H1 (cell line): ENCODE results near the gene ACVR2B. TPM values are rescaled to one million over a fixed set of nuclear protein-coding genes. Genes with fewer than 3 reads are reported as not detected.

Experiments
- CTCF ChIA-PET: fragments of 300-600 bp; sonication (Branson Sonifier 250); formaldehyde crosslinking; loops from one replicate; lab custom pipeline; 2021; ENCODE audit not compliant: partially characterized antibody; lab: Charles Lee
- POLR2A ChIA-PET: fragments of 300-600 bp; sonication (Branson Sonifier 250); formaldehyde crosslinking; loops from one replicate; lab custom pipeline; 2021; ENCODE audit warnings: inconsistent platforms; ENCODE audit not compliant: partially characterized antibody; lab: Charles Lee
- DNase-seq, 2 experiments: peaks; one replicate each; pipeline versions ENCODE4 v3.0.0 to v3.0.0-alpha.2; 2010 to 2022; ENCODE audit warnings: low spot score in 2 of 2, low read depth in 1 of 2, mixed read lengths in 1 of 2
- FAIRE-seq: peaks from 2 replicates; lab custom pipeline; 2011; peaks lifted over from hg19 to GRCh38; lab: Jason Lieb, UNC
- H2AFZ ChIP-seq: 2 replicates; pipeline ENCODE4 v1.8.1; 2012; ENCODE audit warnings: low read length, inconsistent platforms
- H2AK5ac ChIP-seq: 2 replicates; pipeline ENCODE4 v1.6.1; 2013; ENCODE audit warnings: low read depth, low read length
- H2BK120ac ChIP-seq: replicated peaks from 2 replicates; pipeline ENCODE3; 2013; ENCODE audit warnings: low read depth, low read length, inconsistent platforms
- H2BK12ac ChIP-seq: 2 replicates; pipeline ENCODE4 v1.6.1; 2013; ENCODE audit warnings: low read depth, low read length
- H2BK15ac ChIP-seq: 2 replicates; pipeline ENCODE4 v1.6.1; 2013; ENCODE audit warnings: low read length
- H2BK20ac ChIP-seq: 2 replicates; pipeline ENCODE4 v1.6.1; 2013; ENCODE audit warnings: low read length
- H2BK5ac ChIP-seq: 2 replicates; pipeline ENCODE4 v1.6.1; 2013; ENCODE audit warnings: low read depth, low read length
- H3K14ac ChIP-seq: 2 replicates; pipeline ENCODE4 v1.6.1; 2013; ENCODE audit warnings: inconsistent platforms; ENCODE audit not compliant: insufficient read length
- H3K18ac ChIP-seq: 2 replicates; pipeline ENCODE4 v1.6.1; 2013; ENCODE audit warnings: low read length; ENCODE audit errors: extremely low read depth
- H3K23ac ChIP-seq: 2 replicates; pipeline ENCODE4 v1.6.1; 2013; ENCODE audit warnings: inconsistent platforms; ENCODE audit not compliant: insufficient read length
- H3K23me2 ChIP-seq: 2 replicates; pipeline ENCODE4 v1.6.1; 2013; ENCODE audit warnings: low read depth, low read length
- H3K27ac ChIP-seq: 2 replicates; pipeline ENCODE4 v1.6.1; 2011; ENCODE audit warnings: low read depth, low read length, inconsistent platforms
- H3K27me3 ChIP-seq, 4 experiments: replicated peaks in 1 of 4; 1 replicate in 1 of 4; 2 replicates in 3 of 4; pipeline versions ENCODE4 v1.6.1 to v1.8.1; 2011 to 2013; ENCODE audit warnings: low read length in 3 of 4, mild to moderate bottlenecking in 3 of 4, inconsistent platforms in 2 of 4, mixed read lengths in 2 of 4, moderate library complexity in 1 of 4; ENCODE audit not compliant: control insufficient read depth in 3 of 4, insufficient read depth in 3 of 4; ENCODE audit errors: extremely low read depth in 1 of 4
- H3K36me3 ChIP-seq, 4 experiments: 2 replicates each; pipeline versions ENCODE4 v1.6.1 to v1.8.1; 2011 to 2013; ENCODE audit warnings: mild to moderate bottlenecking in 4 of 4, low read length in 3 of 4, moderate library complexity in 2 of 4, control low read depth in 1 of 4, inconsistent platforms in 1 of 4; ENCODE audit not compliant: insufficient read depth in 4 of 4, control insufficient read depth in 2 of 4
- H3K4ac ChIP-seq: replicated peaks from 2 replicates; pipeline ENCODE3; 2013; ENCODE audit warnings: low read length, low read depth, mixed read lengths, inconsistent platforms; ENCODE audit not compliant: insufficient read length
- H3K4me1 ChIP-seq, 4 experiments: replicated peaks in 1 of 4; 1 replicate in 1 of 4; 2 replicates in 3 of 4; pipeline versions ENCODE4 v1.6.1 to v1.8.1; 2011 to 2013; ENCODE audit warnings: low read length in 3 of 4, inconsistent platforms in 2 of 4, mixed read lengths in 1 of 4; ENCODE audit not compliant: insufficient read depth in 4 of 4, control insufficient read depth in 3 of 4
- H3K4me2 ChIP-seq, 2 experiments: 2 replicates each; pipeline versions ENCODE4 v1.6.1 to v1.8.1; 2011 to 2013; ENCODE audit warnings: low read depth in 2 of 2, low read length in 2 of 2, control low read depth in 1 of 2, inconsistent platforms in 1 of 2, mild to moderate bottlenecking in 1 of 2; ENCODE audit not compliant: insufficient read depth in 1 of 2
- H3K4me3 ChIP-seq, 4 experiments: fragments of 200-600, 300-600 bp in 1 of 4; sonication (generic), shearing (Covaris generic), sonication (Bioruptor Twin) in 1 of 4; 2 replicates each; pipeline versions ENCODE4 v1.5.1 to v1.8.1; 2011 to 2016; ENCODE audit warnings: low read length in 4 of 4, low read depth in 3 of 4, control low read depth in 2 of 4, inconsistent platforms in 2 of 4, mild to moderate bottlenecking in 2 of 4, mixed read lengths in 1 of 4, moderate library complexity in 1 of 4; ENCODE audit not compliant: insufficient read depth in 2 of 4; ENCODE audit errors: extremely low read depth in 1 of 4
- H3K56ac ChIP-seq: replicated peaks from 2 replicates; pipeline ENCODE3; 2013; ENCODE audit warnings: low read depth, mild to moderate bottlenecking, mixed read lengths, low read length, inconsistent platforms; ENCODE audit not compliant: insufficient read length
- H3K79me1 ChIP-seq: 2 replicates; pipeline ENCODE4 v1.6.1; 2013; ENCODE audit warnings: low read depth, low read length, control low read depth
- H3K79me2 ChIP-seq, 2 experiments: 2 replicates each; pipeline versions ENCODE4 v1.6.1 to v1.8.1; 2012 to 2013; ENCODE audit warnings: low read length in 2 of 2, mild to moderate bottlenecking in 2 of 2, inconsistent platforms in 1 of 2; ENCODE audit not compliant: insufficient read depth in 2 of 2, control insufficient read depth in 1 of 2
- H3K9ac ChIP-seq, 4 experiments: replicated peaks in 1 of 4; 1 replicate in 1 of 4; 2 replicates in 3 of 4; pipeline versions ENCODE4 v1.6.1 to v1.8.1; 2011 to 2013; ENCODE audit warnings: low read depth in 3 of 4, low read length in 3 of 4, control low read depth in 2 of 4, mild to moderate bottlenecking in 2 of 4, moderate library complexity in 2 of 4, inconsistent platforms in 1 of 4; ENCODE audit errors: extremely low read depth in 1 of 4
- H3K9me3 ChIP-seq, 2 experiments: 2 replicates each; pipeline versions ENCODE4 v1.6.1 to v1.8.1; 2012 to 2013; ENCODE audit warnings: mild to moderate bottlenecking in 2 of 2, moderate library complexity in 2 of 2, control low read depth in 1 of 2, inconsistent platforms in 1 of 2, low read depth in 1 of 2, low read length in 1 of 2, mixed read lengths in 1 of 2; ENCODE audit not compliant: insufficient read depth in 2 of 2
- H4K20me1 ChIP-seq, 2 experiments: replicated peaks in 1 of 2; 2 replicates each; pipeline versions ENCODE3 to v1.8.1; 2011 to 2013; ENCODE audit warnings: inconsistent platforms in 2 of 2, low read length in 2 of 2, mild to moderate bottlenecking in 1 of 2; ENCODE audit not compliant: insufficient read depth in 2 of 2, control insufficient read depth in 1 of 2
- H4K5ac ChIP-seq: 2 replicates; pipeline ENCODE4 v1.6.1; 2013; ENCODE audit warnings: low read length, low read depth, mixed read lengths, inconsistent platforms; ENCODE audit not compliant: insufficient read length
- H4K8ac ChIP-seq: 2 replicates; pipeline ENCODE4 v1.8.0; 2013; ENCODE audit warnings: mild to moderate bottlenecking, moderate library complexity, low read length, inconsistent platforms; ENCODE audit not compliant: insufficient read depth; ENCODE audit errors: extremely low read depth
- H4K91ac ChIP-seq: replicated peaks from 2 replicates; pipeline ENCODE3; 2013; ENCODE audit warnings: low read length, mixed read lengths, inconsistent platforms; ENCODE audit not compliant: insufficient read length
- CTCF ChIP-seq, 3 experiments: IDR thresholded peaks; 1 replicate in 2 of 3; 2 replicates in 1 of 3; pipeline versions ENCODE4 v1.5.1 to v1.6.1; 2011; ENCODE audit warnings: low read length in 3 of 3, mild to moderate bottlenecking in 3 of 3, inconsistent platforms in 2 of 3, low read depth in 1 of 3, moderate library complexity in 1 of 3; ENCODE audit not compliant: insufficient read depth in 1 of 3; ENCODE audit errors: control extremely low read depth in 1 of 3
- E2F6 ChIP-seq: IDR thresholded peaks from 2 replicates; pipeline ENCODE4 v1.6.1; 2012; ENCODE audit warnings: inconsistent platforms
- HDAC2 ChIP-seq, 2 experiments: fragments of 300-600 bp in 1 of 2; sonication (generic) in 1 of 2; IDR thresholded peaks; 2 replicates each; pipeline ENCODE4 v1.6.1; 2011 to 2012; ENCODE audit warnings: low read depth in 2 of 2, low read length in 2 of 2, mild to moderate bottlenecking in 2 of 2, moderate library complexity in 2 of 2, borderline replicate concordance in 1 of 2, inconsistent platforms in 1 of 2
- NANOG ChIP-seq: IDR thresholded peaks from 2 replicates; pipeline ENCODE4 v1.6.1; 2011; ENCODE audit warnings: low read length, low read depth, mild to moderate bottlenecking, inconsistent platforms; ENCODE audit not compliant: insufficient read depth, poor library complexity, severe bottlenecking
- POLR2AphosphoS5 ChIP-seq: IDR thresholded peaks from 2 replicates; pipeline ENCODE4 v1.6.1; 2011; ENCODE audit warnings: low read depth, low read length
- RFX5 ChIP-seq: IDR thresholded peaks from 2 replicates; pipeline ENCODE4 v1.6.1; 2011; ENCODE audit warnings: low read depth, low read length, improper control_type of control experiment, borderline replicate concordance
- SIX5 ChIP-seq: IDR thresholded peaks from 2 replicates; pipeline ENCODE4 v1.6.1; 2011; ENCODE audit warnings: mild to moderate bottlenecking, low read depth, low read length
- SP4 ChIP-seq: IDR thresholded peaks from 2 replicates; pipeline ENCODE4 v1.6.1; 2012; ENCODE audit warnings: low read length, inconsistent platforms
- TEAD4 ChIP-seq: IDR thresholded peaks from 2 replicates; pipeline ENCODE4 v1.6.1; 2012; ENCODE audit warnings: low read depth, low read length, inconsistent platforms, mixed read lengths
- WGBS, 2 experiments: shearing (Covaris generic) in 1 of 2; methylation state at CpG; one replicate each; pipeline versions ENCODE4 v1.1.6 to v1.1.7; 2013 to 2015; ENCODE audit warnings: low lambda C conversion rate in 2 of 2, mixed read lengths in 2 of 2, inconsistent platforms in 1 of 2, low coverage in 1 of 2, missing lambda C conversion rate in 1 of 2; ENCODE audit not compliant: insufficient replicate concordance in 2 of 2, insufficient coverage in 1 of 2, insufficient read length in 1 of 2; ENCODE audit errors: extremely low coverage in 1 of 2, missing lambda C conversion rate in 1 of 2; 5-methylcytosine and 5-hydroxymethylcytosine counted together
- polyA plus RNA-seq, 7 experiments: library from polyadenylated mRNA; depleted of rRNA in 3 of 7; stranded (reverse) in 5 of 7; unstranded in 2 of 7; fragments of >200 nt in 5 of 7; fragments of 200-250 nt in 2 of 7; gene quantifications; 1 replicate in 5 of 7; 2 replicates in 1 of 7; 4 replicates in 1 of 7; pipeline versions ENCODE4 v1.2.1 to v1.2.3, GENCODE V29; 2011 to 2013; ENCODE audit warnings: missing spikeins in 2 of 7, mixed read lengths in 2 of 7
- total RNA-seq: library from RNA; stranded (reverse); fragmentation: NEBNext Ultra II Directional; extraction: Animal tissue kit (Norgen Biotek cat#: 25700); gene quantifications from 2 replicates; pipeline ENCODE4 v1.2.1, GENCODE V29; 2021

ACVR2B gene
- total and polyA plus RNA-seq, 2 of the 8 experiments (the other 6 are each of a cell fraction or from before 2014, with no cell fraction given) = 24.7 to 109 TPM

DNA sequence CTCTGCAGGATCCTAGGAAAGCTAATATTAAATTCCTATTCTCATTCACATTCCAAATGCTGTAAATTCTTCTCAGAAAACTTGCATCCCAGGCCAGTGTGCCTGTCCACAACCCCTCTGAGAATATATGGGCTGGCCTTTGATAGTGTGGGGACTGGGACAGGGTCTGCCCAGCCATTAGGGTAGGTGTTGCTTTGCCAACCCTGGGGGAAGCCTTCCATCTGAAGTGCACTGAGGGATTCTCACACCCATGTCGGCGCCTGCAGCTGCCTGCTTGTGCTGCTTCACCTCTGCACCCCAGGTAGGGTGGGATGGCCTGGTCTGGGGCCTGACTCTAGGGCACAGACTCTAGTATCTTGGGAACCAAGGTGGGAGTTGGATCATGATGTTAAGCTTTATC is 27.2 kb downstream of the ACVR2B start:
- 100% methylated on average over 2 of the region's 2 CpGs; no CpG with 5 or more reads in 1 of the 2 experiments for WGBS, 2 experiments
- peaks cover 31 to 62% (median 49%) of the 10 kb centered on the region in 4 experiments for H3K36me3 ChIP-seq
- H3K9me3 ChIP-seq = no peaks in the 10 kb centered on the region
- H3K79me2 ChIP-seq = peaks cover 0 to 19% of the 10 kb centered on the region in 2 experiments; a peak in 2 of 4 replicates
- H2AFZ ChIP-seq = no peak overlapping the region
- TF ChIP-seq HDAC2 (IDR thresholded peaks at IDR 0.05; ENCODE audit: borderline replicate concordance in 1 of 2, low read depth in 2 of 2, low read length in 2 of 2) (no peak), CTCF (IDR thresholded peaks at IDR 0.05; ENCODE audit: control extremely low read depth in 1 of 3, insufficient read depth in 1 of 3, low read depth in 1 of 3, low read length in 3 of 3) (no peak), TEAD4 (no peak), SP4 (no peak), RFX5 (no peak), E2F6 (no peak), POLR2AphosphoS5 (no peak), NANOG (no peak), SIX5 (no peak)
- H3K23me2 ChIP-seq = no peaks in the 10 kb centered on the region
- DNase-seq (no peak), FAIRE-seq (no peak)
- H3K27ac ChIP-seq = no peak overlapping the region
- no peak overlapping the region for H3K23ac ChIP-seq
- no peak overlapping the region for H3K56ac ChIP-seq
- H3K14ac ChIP-seq = no peak overlapping the region
- no peaks in the 10 kb centered on the region for H3K27me3 ChIP-seq
- CTCF ChIA-PET = interaction anchor here (0.6 to 4.9 kb wide), 25 partner anchors 8 to 362 kb away, joined by 3 to 47 read pairs (median 5); partner anchors contain the start of genes EXOG and XYLB
- no peak overlapping the region for H3K4ac ChIP-seq
- H2BK20ac ChIP-seq = no peak overlapping the region
- H4K8ac ChIP-seq = no peak overlapping the region
- H2BK120ac ChIP-seq = no peak overlapping the region
- no peak overlapping the region for H3K18ac ChIP-seq
- H2BK15ac ChIP-seq = no peak overlapping the region
- H3K4me2 ChIP-seq = no peak overlapping the region
- no peak overlapping the region for H2AK5ac ChIP-seq
- H3K4me1 ChIP-seq = no peaks in the 10 kb centered on the region; a peak in 1 of 7 replicates
- POLR2A ChIA-PET = interaction anchor here (1.6 kb wide), 1 partner anchor 15 kb away, joined by 6 read pairs; the partner anchor contains the start of gene EXOG
- peaks cover 14 to 18% of the 10 kb centered on the region in 2 experiments for H4K20me1 ChIP-seq
- no peak overlapping the region for H2BK5ac ChIP-seq
- H3K79me1 ChIP-seq = peaks cover 17% of the 10 kb centered on the region
- no peak overlapping the region for H3K4me3 ChIP-seq
- no peak overlapping the region for H2BK12ac ChIP-seq
- no peak overlapping the region for H3K9ac ChIP-seq
- no peak overlapping the region for H4K5ac ChIP-seq
- H4K91ac ChIP-seq = no peak overlapping the region
